HG03521 (cell line): ENCODE data around the gene VPREB1.
"Not testable (repeated sequence)": the region's sequence is repeated elsewhere in the genome, so short reads cannot be mapped to it uniquely, and the experiment has no call there.

Experiments used
- ATAC-seq: cut with Tn5 transposase; IDR thresholded peaks from one replicate; pipeline ENCODE4 v1.9.1; 2021; ENCODE audit warnings: mild to moderate bottlenecking, moderate library complexity; ENCODE audit not compliant: unreplicated experiment

VPREB1 gene, protein sequence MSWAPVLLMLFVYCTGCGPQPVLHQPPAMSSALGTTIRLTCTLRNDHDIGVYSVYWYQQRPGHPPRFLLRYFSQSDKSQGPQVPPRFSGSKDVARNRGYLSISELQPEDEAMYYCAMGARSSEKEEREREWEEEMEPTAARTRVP

DNA sequence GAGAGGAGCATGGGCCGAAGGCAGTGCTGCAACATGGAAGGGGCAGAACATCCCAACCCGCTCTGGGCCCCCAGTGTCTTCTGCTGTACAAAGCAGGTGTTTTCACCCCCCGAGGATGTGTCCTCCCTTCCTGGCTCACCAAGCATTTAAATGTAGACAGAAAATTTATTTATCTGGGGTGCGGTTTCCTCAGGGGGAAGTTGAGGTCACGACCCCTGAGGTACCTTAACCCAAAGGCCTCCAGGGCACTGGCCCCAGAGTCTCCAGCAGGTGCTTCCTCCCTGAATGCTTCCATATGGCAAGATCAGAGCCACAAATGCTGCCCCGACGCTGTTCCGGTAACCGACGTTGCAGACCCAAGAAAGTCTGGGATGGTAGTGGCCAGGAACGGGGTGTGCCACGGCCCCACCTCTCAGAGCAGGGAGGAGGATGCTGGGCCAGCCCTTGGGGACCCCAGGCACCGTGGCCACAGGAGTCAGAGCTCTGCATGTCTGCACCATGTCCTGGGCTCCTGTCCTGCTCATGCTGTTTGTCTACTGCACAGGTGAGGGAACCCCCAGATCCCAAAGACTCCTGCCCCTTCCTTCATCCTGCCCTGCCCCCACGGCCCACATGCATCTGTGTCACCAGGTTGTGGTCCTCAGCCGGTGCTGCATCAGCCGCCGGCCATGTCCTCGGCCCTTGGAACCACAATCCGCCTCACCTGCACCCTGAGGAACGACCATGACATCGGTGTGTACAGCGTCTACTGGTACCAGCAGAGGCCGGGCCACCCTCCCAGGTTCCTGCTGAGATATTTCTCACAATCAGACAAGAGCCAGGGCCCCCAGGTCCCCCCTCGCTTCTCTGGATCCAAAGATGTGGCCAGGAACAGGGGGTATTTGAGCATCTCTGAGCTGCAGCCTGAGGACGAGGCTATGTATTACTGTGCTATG, at the start of gene VPREB1:
VPREB1 (plus strand) TSS at position 471 of the 935 bp plus-strand sequence; CDS start at position 499, 28 bp downstream.
- no peak for ATAC-seq

DNA sequence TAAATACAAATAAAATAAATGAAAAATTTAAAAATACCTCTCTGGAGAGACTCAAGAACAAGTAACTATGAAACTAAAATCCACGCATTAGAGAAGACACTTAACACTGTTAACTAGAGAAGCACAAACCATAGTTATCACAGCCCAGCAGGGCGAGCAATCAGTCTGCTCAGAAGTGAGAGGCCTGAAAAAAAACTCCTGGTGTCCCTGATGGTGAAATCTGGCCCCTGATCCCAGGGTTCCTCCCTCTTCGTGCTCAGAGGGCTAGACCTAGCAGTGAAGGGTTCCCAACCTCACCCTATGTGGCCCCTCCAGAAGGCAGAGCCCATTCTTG, 49.7 kb upstream of the VPREB1 start:
- ATAC-seq: no peak

DNA sequence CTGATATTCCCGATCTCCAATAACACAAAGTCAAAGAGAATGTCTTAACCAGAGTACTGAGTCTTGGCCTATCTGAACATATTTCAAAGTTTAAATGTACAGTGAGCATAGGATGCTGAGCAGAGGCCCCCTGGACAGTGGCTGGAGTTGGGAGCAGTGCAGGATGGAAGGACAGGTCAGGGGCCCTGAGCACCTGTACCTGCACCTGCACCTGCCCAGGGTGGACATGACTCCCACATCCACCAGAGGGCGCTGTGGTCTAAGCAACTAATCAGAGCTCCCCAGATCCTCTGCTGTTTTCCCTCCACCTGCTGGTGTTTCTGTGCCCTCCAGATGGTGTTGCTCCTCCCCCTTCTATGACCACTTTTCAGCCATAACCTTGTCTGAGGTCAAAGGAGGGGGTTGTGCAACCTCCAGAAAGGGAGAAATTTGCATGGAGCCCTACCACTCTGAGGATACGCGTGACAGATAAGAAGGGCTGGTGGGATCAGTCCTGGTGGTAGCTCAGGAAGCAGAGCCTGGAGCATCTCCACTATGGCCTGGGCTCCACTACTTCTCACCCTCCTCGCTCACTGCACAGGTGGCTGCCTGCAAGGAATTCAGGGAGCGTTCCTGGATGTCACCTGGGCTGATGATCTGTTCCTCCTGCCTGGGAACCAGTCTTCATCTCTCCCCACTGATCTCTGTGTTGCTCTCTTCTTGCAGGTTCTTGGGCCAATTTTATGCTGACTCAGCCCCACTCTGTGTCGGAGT, 49.1 kb upstream of the VPREB1 start:
- ATAC-seq: peak; percentile 56

DNA sequence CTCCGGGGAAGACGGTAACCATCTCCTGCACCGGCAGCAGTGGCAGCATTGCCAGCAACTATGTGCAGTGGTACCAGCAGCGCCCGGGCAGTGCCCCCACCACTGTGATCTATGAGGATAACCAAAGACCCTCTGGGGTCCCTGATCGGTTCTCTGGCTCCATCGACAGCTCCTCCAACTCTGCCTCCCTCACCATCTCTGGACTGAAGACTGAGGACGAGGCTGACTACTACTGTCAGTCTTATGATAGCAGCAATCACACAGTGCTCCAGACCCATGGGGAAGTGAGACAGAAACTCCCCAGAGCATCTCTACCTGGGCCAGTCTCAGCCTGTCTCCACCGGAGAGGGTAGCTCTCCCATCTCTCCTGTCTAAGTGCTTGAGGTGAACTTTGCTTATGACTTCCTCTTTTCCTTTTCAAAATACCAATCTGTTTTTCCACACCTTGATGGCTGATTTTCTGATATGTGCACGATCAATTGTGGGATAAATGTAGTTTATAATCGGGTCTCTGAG, 48.5 kb upstream of the VPREB1 start:
- ATAC-seq: peak; percentile 58

DNA sequence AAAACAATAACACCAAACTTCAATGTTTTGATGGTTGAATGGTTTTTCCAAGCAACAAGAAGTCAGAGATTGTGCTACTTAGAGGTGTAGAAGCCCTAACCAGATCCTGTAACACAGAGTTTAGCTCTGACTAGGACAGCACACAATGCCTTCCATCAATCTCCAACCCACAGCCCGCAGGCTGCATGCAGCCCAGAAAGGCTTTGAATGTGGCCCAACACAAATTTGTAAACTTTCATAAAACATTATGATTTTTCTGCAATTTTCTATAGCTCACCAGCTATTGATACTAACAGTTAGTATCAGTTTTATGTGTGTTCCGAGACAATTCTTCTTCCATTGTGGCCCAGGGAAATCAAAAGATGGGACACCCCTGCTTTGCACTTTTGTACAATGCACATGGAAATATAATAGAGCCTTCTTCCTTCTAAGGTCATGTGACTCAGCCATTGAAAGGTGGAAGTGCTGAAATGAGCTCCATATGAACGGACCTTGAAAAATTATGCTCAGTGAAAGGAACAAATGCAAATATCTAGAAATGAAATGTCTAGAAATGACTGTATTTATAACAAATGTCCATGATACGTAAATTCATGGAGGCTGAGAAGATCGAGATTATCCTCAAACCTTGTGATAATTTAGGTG, 47.6 kb upstream of the VPREB1 start:
- no peak for ATAC-seq

DNA sequence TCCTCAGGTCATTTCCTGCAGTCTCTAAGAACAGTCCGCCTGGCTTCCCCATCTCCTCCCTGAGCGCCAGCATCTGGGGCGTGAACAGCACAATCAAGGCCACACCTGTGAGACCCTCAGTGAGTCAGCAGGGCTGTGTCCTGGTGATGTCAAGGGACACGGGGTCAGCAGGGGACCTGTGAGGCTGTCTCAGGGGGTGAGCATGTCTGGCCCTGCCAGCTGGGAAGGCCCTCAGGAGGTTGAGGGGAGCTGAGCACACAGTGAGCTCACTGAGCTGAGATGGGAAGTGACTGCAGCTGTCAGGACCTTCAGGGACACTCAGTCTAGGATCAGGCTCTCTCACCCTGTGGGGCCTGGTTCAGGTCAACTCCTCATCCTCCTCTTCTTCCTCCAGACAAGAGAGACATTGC, 46.6 kb upstream of the VPREB1 start:
- ATAC-seq: no peak

DNA sequence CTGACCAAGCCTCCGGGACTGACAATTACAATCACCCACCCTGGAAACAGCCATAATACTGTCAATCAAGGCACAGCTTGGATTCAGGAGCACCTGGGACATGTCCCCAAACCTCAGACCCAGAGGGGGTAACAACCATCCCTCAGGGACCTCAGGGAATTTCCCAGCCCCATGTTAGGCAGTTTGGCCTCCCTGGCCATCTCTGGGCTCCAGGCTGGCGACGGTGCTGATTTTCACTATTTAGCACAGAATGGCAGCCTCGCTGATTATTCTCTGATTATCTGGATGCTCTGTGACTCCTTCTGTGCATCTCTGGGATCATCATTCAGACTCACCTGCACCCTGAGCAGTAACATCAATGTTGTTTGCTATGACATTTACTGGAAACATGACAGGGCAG, 45.8 kb upstream of the VPREB1 start:
- ATAC-seq: no peak

DNA sequence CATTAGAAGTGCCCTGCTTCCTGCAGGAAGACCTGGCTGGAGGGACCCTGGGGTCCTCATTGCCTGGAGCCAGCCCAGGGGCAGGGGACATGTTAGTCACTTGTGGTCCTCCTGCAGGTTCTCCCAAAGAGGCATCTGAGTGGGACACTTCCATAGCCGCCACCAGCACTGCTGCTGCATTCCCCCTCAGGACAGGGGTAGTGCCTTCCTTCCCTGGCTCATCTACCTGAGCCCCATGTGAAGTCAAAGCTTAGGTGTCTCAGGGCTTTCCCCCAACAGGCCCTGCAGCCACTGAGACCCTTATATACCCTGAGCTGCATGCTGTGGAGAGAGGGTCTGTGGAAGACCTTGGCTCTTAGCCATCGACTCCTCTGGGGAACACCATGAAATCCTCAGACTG, 45.0 kb upstream of the VPREB1 start:
- no peak for ATAC-seq

DNA sequence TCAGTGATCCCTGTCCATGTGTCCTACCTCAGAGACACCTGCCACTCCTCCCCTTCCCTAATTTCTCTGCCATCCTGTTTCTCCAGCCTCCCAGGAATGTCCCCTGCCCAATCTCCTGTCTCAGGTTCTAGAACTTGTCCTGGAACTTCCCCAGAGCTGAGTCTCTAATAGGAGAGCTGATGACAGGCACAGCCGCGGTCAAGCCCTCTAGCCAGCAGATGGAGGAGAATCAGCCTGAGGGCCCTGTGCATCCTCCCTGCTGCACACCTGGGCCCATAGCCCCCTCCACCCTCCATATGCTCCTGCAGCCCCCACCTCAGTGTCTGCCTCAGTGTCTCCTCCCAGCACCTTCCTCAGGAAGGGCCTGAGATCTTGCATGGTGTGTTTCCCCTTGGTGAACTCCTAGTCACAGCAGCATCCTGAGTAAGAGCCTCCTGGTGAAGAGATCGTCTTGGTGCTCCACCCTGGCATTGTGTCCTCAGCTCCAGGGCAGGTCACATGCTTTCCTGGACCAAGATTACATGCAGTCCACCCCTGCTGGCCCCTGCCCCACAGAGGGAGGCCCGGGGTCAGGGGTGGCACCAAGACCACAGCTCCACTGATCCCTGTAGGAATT, 43.9 kb upstream of the VPREB1 start:
- ATAC-seq: no peak

DNA sequence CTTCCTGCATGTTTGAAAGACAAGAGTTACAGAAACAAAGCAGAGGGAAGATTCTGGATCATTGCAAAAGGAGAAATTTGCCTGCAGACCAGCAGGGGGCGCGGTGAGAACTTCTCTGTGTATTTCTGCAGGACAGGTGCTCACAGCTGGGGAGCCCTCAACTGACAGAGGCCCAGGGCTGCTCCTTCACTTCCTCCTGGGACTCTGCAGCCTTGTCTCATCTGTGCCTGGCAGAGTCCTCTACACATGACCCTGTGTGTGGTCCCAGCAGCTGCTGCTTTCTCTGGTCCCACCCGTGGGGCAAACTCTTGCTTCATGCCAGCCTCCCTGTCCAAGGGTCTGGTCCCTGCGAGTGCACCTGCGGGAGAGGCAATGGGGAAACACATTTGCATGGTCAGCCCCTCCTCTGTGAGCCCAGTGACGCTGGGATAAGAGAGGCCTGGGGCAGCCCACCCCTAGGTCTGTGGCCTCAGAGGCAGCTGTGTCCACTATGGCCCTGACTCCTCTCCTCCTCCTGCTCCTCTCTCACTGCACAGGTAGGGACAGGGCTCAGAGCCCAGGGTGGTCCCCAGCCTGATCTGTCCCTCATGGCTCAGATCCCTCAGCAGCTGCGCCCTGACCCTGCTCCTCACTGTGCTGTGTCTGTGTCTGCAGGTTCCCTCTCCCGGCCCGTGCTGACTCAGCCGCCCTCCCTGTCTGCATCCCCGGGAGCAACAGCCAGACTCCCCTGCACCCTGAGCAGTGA, 43.2 kb upstream of the VPREB1 start:
- ATAC-seq: no peak

DNA sequence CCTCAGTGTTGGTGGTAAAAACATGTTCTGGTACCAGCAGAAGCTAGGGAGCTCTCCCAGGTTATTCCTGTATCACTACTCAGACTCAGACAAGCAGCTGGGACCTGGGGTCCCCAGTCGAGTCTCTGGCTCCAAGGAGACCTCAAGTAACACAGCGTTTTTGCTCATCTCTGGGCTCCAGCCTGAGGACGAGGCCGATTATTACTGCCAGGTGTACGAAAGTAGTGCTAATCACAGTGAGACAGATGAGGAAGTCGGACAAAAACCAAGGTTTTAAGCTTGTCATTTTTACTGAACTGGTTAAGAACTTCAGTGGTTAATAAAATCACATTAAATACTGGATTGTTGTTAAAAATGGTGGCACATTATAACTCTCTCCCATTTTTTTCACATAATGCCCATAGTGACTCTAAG, 42.6 kb upstream of the VPREB1 start:
- no peak for ATAC-seq

DNA sequence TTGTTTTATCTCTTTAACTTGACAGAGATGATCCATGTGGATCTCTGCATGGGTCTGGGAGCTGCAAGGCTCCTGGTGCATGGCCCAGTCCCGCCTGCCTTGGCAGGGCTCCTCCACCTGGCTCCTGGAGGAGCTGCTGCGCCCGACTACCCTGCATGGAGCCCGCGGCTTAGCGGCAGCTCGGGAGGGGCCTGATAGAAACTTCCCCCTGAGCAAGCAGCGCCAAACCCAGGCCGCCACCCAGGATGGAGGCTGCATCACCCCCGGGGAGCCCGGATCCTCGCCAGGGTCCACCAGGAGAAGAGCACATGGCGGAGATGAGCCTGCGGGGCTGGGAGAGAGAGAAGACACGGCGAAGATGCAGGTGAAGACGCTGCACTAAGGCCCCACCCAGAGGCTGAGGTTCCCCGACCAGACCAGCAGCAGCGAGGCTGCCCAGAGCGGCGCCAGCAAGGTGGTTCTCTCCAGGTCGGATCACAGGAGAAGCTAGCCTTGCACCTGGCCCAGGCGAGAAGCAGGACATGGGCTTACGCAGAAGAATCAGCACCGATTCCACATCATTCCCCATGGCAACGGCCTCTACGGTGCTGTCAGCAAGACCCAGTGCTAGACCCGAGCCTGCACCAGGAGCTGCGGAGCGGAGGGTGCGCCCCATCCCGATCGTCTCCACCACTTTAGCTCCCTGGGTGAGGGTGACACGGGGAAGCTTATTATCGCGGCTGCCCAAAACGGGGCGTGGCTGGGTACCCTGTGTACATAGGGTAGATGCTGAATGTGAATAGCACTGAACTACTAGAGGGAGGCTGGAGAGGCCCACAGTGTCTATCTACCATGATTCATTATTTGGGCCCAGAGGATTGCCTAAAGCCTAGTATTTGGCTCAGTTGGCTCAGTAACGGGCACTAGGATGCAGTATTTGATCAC, 41.3 kb upstream of the VPREB1 start:
- no peak for ATAC-seq

DNA sequence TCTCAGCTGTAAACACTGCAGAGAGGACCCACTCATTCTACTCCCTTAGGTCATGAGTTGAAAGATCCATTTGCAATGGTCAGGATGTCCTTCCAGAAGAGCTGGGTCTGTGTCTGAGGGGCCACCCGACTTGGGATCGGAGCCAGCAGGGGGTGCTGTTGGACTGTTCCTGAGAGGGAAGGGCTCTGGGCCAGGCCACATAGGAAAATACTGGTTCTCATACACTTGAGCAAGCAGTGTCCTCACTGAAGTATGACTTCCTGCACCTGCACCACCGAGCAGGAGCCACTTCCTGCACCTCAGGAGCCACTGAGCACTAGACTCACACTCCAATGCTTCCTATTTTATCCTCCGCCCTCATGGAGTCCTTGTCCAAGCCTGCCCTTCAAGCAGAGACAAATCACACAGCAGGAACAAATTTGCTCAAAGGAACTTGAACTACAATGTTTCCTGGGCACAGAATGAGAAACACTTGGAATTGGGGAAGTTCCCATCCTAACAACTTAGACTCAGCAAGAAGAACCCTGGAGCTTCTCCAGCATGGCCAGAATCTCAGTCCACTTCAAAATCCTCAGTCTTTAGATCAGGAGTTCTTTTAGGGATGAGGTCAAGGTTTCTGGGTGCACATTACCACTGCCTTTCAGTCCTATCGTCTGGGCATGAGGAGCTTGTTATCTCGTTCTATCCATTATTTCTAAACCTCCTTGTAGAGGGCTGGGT, 36.6 kb upstream of the VPREB1 start:
- peak; percentile 58 for ATAC-seq

DNA sequence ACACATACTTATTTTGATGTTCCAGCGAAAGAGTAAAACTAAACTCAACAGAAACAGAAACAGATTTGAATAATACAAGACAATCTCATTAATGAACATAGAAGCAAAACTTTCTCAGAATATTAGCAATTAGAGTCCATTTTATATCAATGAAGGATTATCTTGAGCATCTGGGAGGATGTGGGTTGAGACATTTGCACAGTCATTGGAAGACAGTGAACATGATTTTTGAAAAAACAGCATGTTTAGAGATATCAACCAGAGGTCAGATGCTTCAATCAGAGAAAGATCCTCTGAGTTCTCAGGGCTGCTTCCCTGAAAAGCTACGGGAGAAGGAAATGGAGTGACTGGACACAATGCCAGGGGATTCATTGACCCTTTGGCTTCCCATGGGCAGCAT, 35.9 kb upstream of the VPREB1 start:
- ATAC-seq: no peak

DNA sequence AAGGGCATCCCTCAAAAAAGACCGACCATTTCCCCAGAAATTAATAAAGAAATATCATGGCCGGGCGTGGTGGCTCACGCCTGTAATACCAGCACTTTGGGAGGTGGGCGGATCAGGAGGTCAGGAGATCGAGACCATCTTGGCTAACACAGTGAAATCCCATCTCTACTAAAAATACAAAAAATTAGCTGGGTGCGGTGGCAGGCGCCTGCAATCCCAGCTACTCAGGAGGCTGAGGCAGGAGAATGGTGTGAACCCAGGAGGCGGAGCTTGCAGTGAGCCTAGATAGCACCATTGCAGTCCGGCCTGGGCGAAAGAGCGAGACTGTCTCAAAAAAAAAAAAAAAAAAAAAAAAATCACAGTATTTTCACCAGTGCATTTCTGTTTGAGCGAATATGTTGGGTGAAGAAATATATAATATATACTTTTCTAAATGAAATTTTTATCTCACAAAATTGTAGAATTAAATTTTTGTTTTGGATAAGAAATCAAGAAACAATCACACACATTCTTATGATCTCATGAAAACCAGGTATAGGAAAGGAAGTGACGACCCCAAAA, 35.4 kb upstream of the VPREB1 start:
- not testable (repeated sequence) for ATAC-seq

DNA sequence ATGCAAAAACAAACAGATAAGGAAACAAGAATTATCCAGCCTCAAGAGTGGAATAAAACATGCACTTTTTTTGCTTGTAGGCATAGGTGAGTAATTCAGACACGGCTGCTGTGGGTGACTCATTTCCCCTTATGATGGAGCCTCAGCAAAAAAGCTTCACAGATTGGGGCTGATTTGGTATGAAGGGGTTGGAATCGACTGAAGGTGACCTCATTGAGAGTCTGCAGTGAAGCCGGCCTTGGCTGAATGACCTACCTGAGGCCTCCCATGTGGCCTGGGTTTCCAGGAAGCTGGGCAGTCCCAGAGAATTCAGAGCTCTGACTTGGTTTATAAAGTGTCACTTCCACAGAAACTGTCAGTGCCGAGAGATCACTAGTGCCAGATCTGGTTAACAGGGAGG, 34.2 kb upstream of the VPREB1 start:
- ATAC-seq: no peak

DNA sequence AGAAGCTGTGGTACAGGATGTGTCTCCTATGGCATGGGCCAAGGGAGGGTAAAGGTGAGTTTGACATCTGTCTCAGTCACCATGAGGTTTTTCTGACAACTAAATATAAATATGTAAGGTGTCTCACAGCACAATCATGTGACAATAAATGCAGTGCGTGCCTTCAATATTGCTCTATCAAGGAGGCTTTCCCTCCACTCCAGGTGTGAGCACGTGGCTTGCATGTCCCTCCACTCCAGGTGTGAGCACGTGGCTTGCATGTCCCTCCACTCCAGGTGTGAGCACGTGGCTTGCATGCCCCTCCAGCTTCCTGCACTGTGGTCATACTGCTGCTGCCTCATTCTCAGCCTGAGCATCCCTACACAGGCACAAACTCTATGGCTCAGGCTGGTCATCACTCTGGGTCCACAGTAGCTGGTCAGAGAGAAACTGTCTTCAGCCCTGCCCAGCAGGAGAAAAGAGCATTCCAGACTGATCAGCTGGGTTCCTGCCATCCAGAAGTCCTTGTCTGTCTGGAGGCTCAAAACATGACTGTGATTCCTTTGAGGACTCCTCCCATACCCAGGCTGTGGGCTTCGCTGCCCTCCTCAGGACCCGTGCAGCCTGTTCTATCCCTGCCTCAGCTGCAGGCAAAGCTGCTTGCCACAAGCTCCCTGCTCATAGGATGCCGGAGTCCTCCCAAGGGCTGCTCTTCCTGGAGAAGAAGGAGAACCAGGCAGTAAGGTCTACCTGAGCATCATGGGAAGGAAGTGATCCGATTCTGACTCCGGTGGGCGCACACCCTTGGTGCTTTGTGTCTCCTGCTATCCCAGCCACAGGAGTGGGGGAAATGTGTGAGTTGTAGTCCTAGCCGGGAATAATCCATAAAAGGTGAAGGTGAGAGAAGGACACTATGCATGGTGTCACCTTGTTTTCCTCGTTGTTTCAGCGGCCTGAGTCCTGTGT, 33.4 kb upstream of the VPREB1 start:
- ATAC-seq: no peak
